GM23338 (cell line): ENCODE results near the gene HEXD. TPM values are rescaled to one million over a fixed set of nuclear protein-coding genes. Genes with fewer than 3 reads are reported as not detected.
A peak's percentile ranks its signal among the peaks of the same experiment; 100 is the strongest.

Experiments
- ATAC-seq: fragments of 200-7000 bp; cut with Tn5 transposase; 3 replicates; pipeline ENCODE4 v1.9.1; 2020
- DNase-seq: peaks from one replicate; pipeline ENCODE4 v3.0.0-alpha.2; 2015; ENCODE audit warnings: low spot score
- H2AFZ ChIP-seq: fragments of 200-600 bp; sonication (generic); 2 replicates; pipeline ENCODE4 v1.8.0; 2016; ENCODE audit warnings: antibody characterized with exemption, mild to moderate bottlenecking, moderate library complexity
- H3F3A ChIP-seq: fragments of 200-600 bp; sonication (generic); replicated peaks from 2 replicates; pipeline ENCODE4 v1.8.0; 2017; ENCODE audit warnings: antibody characterized with exemption, mixed run types, low read depth
- H3K27ac ChIP-seq: fragments of 200-600 bp; sonication (generic); 2 replicates; pipeline ENCODE4 v1.6.1; 2016; ENCODE audit warnings: low read depth
- H3K27me3 ChIP-seq: fragments of 200-600 bp; sonication (generic); 2 replicates; pipeline ENCODE4 v1.8.0; 2016; ENCODE audit warnings: mild to moderate bottlenecking, mixed run types, moderate library complexity; ENCODE audit not compliant: insufficient read depth
- H3K36me3 ChIP-seq: fragments of 200-600 bp; sonication (generic); 2 replicates; pipeline ENCODE4 v1.8.0; 2016; ENCODE audit warnings: mild to moderate bottlenecking; ENCODE audit not compliant: insufficient read depth
- H3K4me1 ChIP-seq: fragments of 200-600 bp; sonication (generic); 2 replicates; pipeline ENCODE4 v1.8.0; 2016; ENCODE audit warnings: mild to moderate bottlenecking, moderate library complexity; ENCODE audit not compliant: insufficient read depth
- H3K4me2 ChIP-seq: fragments of 200-600 bp; sonication (generic); 2 replicates; pipeline ENCODE4 v1.7.1; 2017; ENCODE audit warnings: mixed run types
- H3K4me3 ChIP-seq: fragments of 200-600 bp; sonication (generic); 2 replicates; pipeline ENCODE4 v1.6.1; 2016; ENCODE audit warnings: mixed run types
- H3K79me2 ChIP-seq: fragments of 200-600 bp; sonication (generic); replicated peaks from 2 replicates; pipeline ENCODE4 v1.8.0; 2017; ENCODE audit warnings: mild to moderate bottlenecking; ENCODE audit not compliant: insufficient read depth
- H3K9me2 ChIP-seq: fragments of 200-600 bp; sonication (generic); 2 replicates; pipeline ENCODE4 v1.8.0; 2017; ENCODE audit not compliant: insufficient read depth
- H4K20me1 ChIP-seq: fragments of 200-600 bp; sonication (generic); replicated peaks from 2 replicates; pipeline ENCODE4 v1.8.0; 2017; ENCODE audit warnings: mild to moderate bottlenecking; ENCODE audit not compliant: insufficient read depth
- H3K27ac Mint-ChIP-seq: 2 replicates; pipeline ENCODE4 v1.8.0; 2020; ENCODE audit warnings: inconsistent platforms, mild to moderate bottlenecking, moderate library complexity, mixed read lengths
- H3K27me3 Mint-ChIP-seq: 3 replicates; pipeline ENCODE4 v1.8.0; 2022; ENCODE audit warnings: low read depth, mild to moderate bottlenecking, moderate library complexity, mixed read lengths, inconsistent platforms; ENCODE audit not compliant: insufficient read depth, poor library complexity
- H3K36me3 Mint-ChIP-seq: 3 replicates; pipeline ENCODE4 v1.8.0; 2021; ENCODE audit warnings: low read depth, mild to moderate bottlenecking, inconsistent platforms, moderate library complexity, mixed read lengths
- H3K4me1 Mint-ChIP-seq: 3 replicates; pipeline ENCODE4 v1.8.0; 2020; ENCODE audit warnings: mild to moderate bottlenecking, inconsistent platforms, mixed read lengths
- H3K4me3 Mint-ChIP-seq: 3 replicates; pipeline ENCODE4 v1.8.0; 2021; ENCODE audit warnings: moderate library complexity, mild to moderate bottlenecking, inconsistent platforms, mixed read lengths
- H3K9me3 Mint-ChIP-seq: 3 replicates; pipeline ENCODE4 v1.8.0; 2020; ENCODE audit warnings: moderate library complexity, mild to moderate bottlenecking, inconsistent platforms, mixed read lengths
- CREB1 ChIP-seq: fragments of 250-450 bp; sonication (Bioruptor Pico); IDR thresholded peaks from 2 replicates; pipeline ENCODE4 v1.5.0; 2020; ENCODE audit warnings: low read depth, mild to moderate bottlenecking, moderate library complexity
- CTCF ChIP-seq, 2 experiments: fragments of 200-600 bp in 1 of 2; sonication (generic) in 1 of 2; conservative IDR thresholded peaks; 2 replicates each; pipeline versions ENCODE4 v1.5.1 to v1.6.1; 2016 to 2017; ENCODE audit warnings: antibody characterized with exemption in 2 of 2, low read depth in 2 of 2, mild to moderate bottlenecking in 2 of 2, moderate library complexity in 1 of 2
- ETS1 ChIP-seq: IDR thresholded peaks from 2 replicates; pipeline ENCODE4 v1.6.1; 2016; ENCODE audit warnings: antibody characterized with exemption
- EZH2 ChIP-seq: fragments of 200-600 bp; sonication (generic); IDR thresholded peaks from one replicate; pipeline ENCODE4 v1.8.0; 2017; ENCODE audit warnings: antibody characterized with exemption, mild to moderate bottlenecking, low read depth; ENCODE audit not compliant: unreplicated experiment
- EZH2phosphoT487 ChIP-seq: fragments of 200-600 bp; sonication (generic); IDR thresholded peaks from one replicate; pipeline ENCODE4 v1.8.1; 2018; ENCODE audit warnings: antibody characterized with exemption; ENCODE audit not compliant: unreplicated experiment
- JUNB ChIP-seq: IDR thresholded peaks from one replicate; pipeline ENCODE4 v1.6.1; 2016; ENCODE audit warnings: antibody characterized with exemption; ENCODE audit not compliant: unreplicated experiment
- NANOG ChIP-seq: IDR thresholded peaks from 2 replicates; pipeline ENCODE4 v1.6.1; 2016; ENCODE audit warnings: antibody characterized with exemption, borderline replicate concordance
- POLR2AphosphoS5 ChIP-seq: IDR thresholded peaks from 2 replicates; pipeline ENCODE4 v1.6.1; 2016; ENCODE audit warnings: antibody characterized with exemption, low read depth
- REST ChIP-seq: IDR thresholded peaks from one replicate; pipeline ENCODE4 v1.6.1; 2018; ENCODE audit warnings: antibody characterized with exemption; ENCODE audit not compliant: unreplicated experiment
- STAT1 ChIP-seq: IDR thresholded peaks from one replicate; pipeline ENCODE4 v1.6.1; 2016; ENCODE audit warnings: antibody characterized with exemption; ENCODE audit not compliant: unreplicated experiment
- ZNF114 ChIP-seq: fragments of 250-450 bp; sonication (Bioruptor Pico); IDR thresholded peaks from 2 replicates; pipeline ENCODE4 v1.5.0; 2020; ENCODE audit warnings: mild to moderate bottlenecking, moderate library complexity
- ZNF331 ChIP-seq: fragments of 250-450 bp; sonication (Bioruptor Pico); IDR thresholded peaks from 2 replicates; pipeline ENCODE4 v1.5.0; 2020; ENCODE audit warnings: low read depth, mild to moderate bottlenecking, moderate library complexity
- ZNF462 ChIP-seq: fragments of 250-450 bp; sonication (Bioruptor Pico); IDR thresholded peaks from 2 replicates; pipeline ENCODE4 v1.5.0; 2020; ENCODE audit warnings: mild to moderate bottlenecking, moderate library complexity
- polyA plus RNA-seq: library from polyadenylated mRNA; unstranded; fragments of >200 nt; fragmentation: Nextera tagmentation; extraction: Ambion mirVana; gene quantifications from 2 replicates; pipeline ENCODE4 v1.2.1, GENCODE V29; 2016
- total RNA-seq: library from RNA; depleted of rRNA; stranded (reverse); fragments of >200 nt; shearing (Covaris generic); gene quantifications from 2 replicates; pipeline ENCODE4 v1.2.3, GENCODE V29; 2014

HEXD gene
- total and polyA plus RNA-seq, 2 experiments from 2014 or later: 11.9 to 31.1 TPM

- no peaks in the 10 kb centered on the region for H3K9me2 ChIP-seq
- no peaks in the 10 kb centered on the region for H3F3A ChIP-seq
- no peak overlapping the region for H3K4me3 Mint-ChIP-seq
- TF ChIP-seq EZH2: no peak
- TF ChIP-seq EZH2phosphoT487: no peak
- TF ChIP-seq CREB1: no peak
- TF ChIP-seq ZNF331: no peak
- no peak for TF ChIP-seq REST
- TF ChIP-seq ZNF462 (CRISPR knock-in tag): no peak
- TF ChIP-seq CTCF (conservative IDR thresholded peaks at IDR 0.05; ENCODE audit: low read depth in 2 of 2): no peak
- TF ChIP-seq JUNB: no peak
- no peak for TF ChIP-seq ETS1
- no peak for TF ChIP-seq POLR2AphosphoS5
- TF ChIP-seq NANOG: no peak
- TF ChIP-seq ZNF114 (CRISPR knock-in tag): no peak
- TF ChIP-seq STAT1: no peak
- ATAC-seq (peak; percentile 15; the same call in 2 of the 3 replicates), DNase-seq (no peak)
- H3K79me2 ChIP-seq: no peaks in the 10 kb centered on the region
- H3K27ac ChIP-seq: no peak overlapping the region
- H4K20me1 ChIP-seq: no peaks in the 10 kb centered on the region
- no peaks in the 10 kb centered on the region for H3K36me3 ChIP-seq
- no peaks in the 10 kb centered on the region for H3K36me3 Mint-ChIP-seq
- H3K4me1 Mint-ChIP-seq: no peaks in the 10 kb centered on the region; the same call in 2 of the 3 replicates
- H3K4me3 ChIP-seq: no peak overlapping the region
- H3K9me3 Mint-ChIP-seq: no peaks in the 10 kb centered on the region
- peak overlapping the region; percentile 32; the same call in 1 of the 2 replicates for H3K4me2 ChIP-seq
- H3K4me1 ChIP-seq: no peaks in the 10 kb centered on the region; the same call in 1 of the 2 replicates
- H2AFZ ChIP-seq: peak overlapping the region; percentile 66; the same call in 1 of the 2 replicates
- H3K27ac Mint-ChIP-seq: no peak overlapping the region
- peaks cover 47% of the 10 kb centered on the region for H3K27me3 ChIP-seq
- peaks cover 43% of the 10 kb centered on the region for H3K27me3 Mint-ChIP-seq
These were observed 42.6 kb upstream of the HEXD start for GRCh38 chr17:82375359-82376041.
